GM18861 (cell line): Measurements from ENCODE around the gene CAMK2B.

ENCODE experiments used
- ATAC-seq: cut with Tn5 transposase; IDR thresholded peaks from one replicate; pipeline ENCODE4 v1.9.1; 2021; ENCODE audit not compliant: unreplicated experiment

CAMK2B gene

GRCh38 chr7:44196450-44196872 is 128.9 kb downstream of the CAMK2B start:
- no peak for ATAC-seq

GRCh38 chr7:44195889-44196288 is 129.5 kb downstream of the CAMK2B start:
- no peak for ATAC-seq

GRCh38 chr7:44194562-44195145 is 130.7 kb downstream of the CAMK2B start:
- no peak for ATAC-seq

- no peak for ATAC-seq
Measured at GRCh38 chr7:44194069-44194468, 131.3 kb downstream of the CAMK2B start.

GRCh38 chr7:44193011-44193802 is 132.2 kb downstream of the CAMK2B start:
- no peak for ATAC-seq

GRCh38 chr7:44191171-44191570 is 134.2 kb downstream of the CAMK2B start:
- no peak for ATAC-seq

- no peak for ATAC-seq
Measured at GRCh38 chr7:44189993-44190872, 135.2 kb downstream of the CAMK2B start.

GRCh38 chr7:44189286-44189992 is 136.0 kb downstream of the CAMK2B start, which contains the start of gene GCK:
Gene GCK (minus strand): TSS chr7:44189439. CDS start chr7:44188953, 486 bp downstream.
- ATAC-seq: no peak

GRCh38 chr7:44188480-44189225 is 136.7 kb downstream of the CAMK2B start:
- no peak for ATAC-seq

- ATAC-seq: no peak
Measured at GRCh38 chr7:44187636-44188416, 137.6 kb downstream of the CAMK2B start.

GRCh38 chr7:44186736-44187135 is 138.7 kb downstream of the CAMK2B start:
- ATAC-seq: no peak

- no peak for ATAC-seq
Measured at GRCh38 chr7:44185729-44186128, 139.7 kb downstream of the CAMK2B start.

- no peak for ATAC-seq
Measured at GRCh38 chr7:44184873-44185446, 140.4 kb downstream of the CAMK2B start.

GRCh38 chr7:44184206-44184872 is 141.1 kb downstream of the CAMK2B start:
- ATAC-seq: no peak

- no peak for ATAC-seq
Measured at GRCh38 chr7:44183386-44183785, 142.0 kb downstream of the CAMK2B start.

GRCh38 chr7:44182827-44183226 is 142.6 kb downstream of the CAMK2B start:
- ATAC-seq: no peak

GRCh38 chr7:44180631-44181030 is 144.8 kb downstream of the CAMK2B start:
- ATAC-seq: no peak

- no peak for ATAC-seq
Measured at GRCh38 chr7:44177570-44178131, 147.7 kb downstream of the CAMK2B start.
